ENCODE results near the gene GRIN2C.

Gene GRIN2C

GRCh38 chr17:74819801-74820436, 39.8 kb downstream of the GRIN2C start:
- DNase-seq, result no peak

GRCh38 chr17:74818291-74818938, 41.3 kb downstream of the GRIN2C start:
- DNase-seq, result no peak

GRCh38 chr17:74816905-74817620, 42.6 kb downstream of the GRIN2C start:
- no peak for DNase-seq

- no peak for DNase-seq
Measured at GRCh38 chr17:74815550-74816370, 43.9 kb downstream of the GRIN2C start.

GRCh38 chr17:74815067-74815466, 44.6 kb downstream of the GRIN2C start:
- DNase-seq, result no peak

- DNase-seq, result no peak
Measured at GRCh38 chr17:74814453-74814852, 45.2 kb downstream of the GRIN2C start.

- DNase-seq, result peak; percentile 17 to 53 (median 40)
Measured at GRCh38 chr17:74812109-74813009, 47.3 kb downstream of the GRIN2C start.

- DNase-seq, result no peak
Measured at GRCh38 chr17:74810699-74811485, 48.8 kb downstream of the GRIN2C start.

- DNase-seq, result peak; percentile 33 to 69 (median 64)
Measured at GRCh38 chr17:74808714-74809430, 50.8 kb downstream of the GRIN2C start.

- peak in 2 of 4 experiments; percentile 16 to 31 for DNase-seq
Measured at GRCh38 chr17:74807925-74808324, 51.8 kb downstream of the GRIN2C start.

GRCh38 chr17:74807441-74807840, 52.2 kb downstream of the GRIN2C start:
- DNase-seq, result peak in 2 of 4 experiments; percentile 18 to 36

- DNase-seq, result no peak
Measured at GRCh38 chr17:74806334-74806733, 53.4 kb downstream of the GRIN2C start.

GRCh38 chr17:74805591-74805991, 54.1 kb downstream of the GRIN2C start:
- DNase-seq, result no peak

GRCh38 chr17:74804683-74805082, 55.0 kb downstream of the GRIN2C start:
- DNase-seq, result no peak

GRCh38 chr17:74803971-74804370, 55.7 kb downstream of the GRIN2C start:
- no peak for DNase-seq

- no peak for DNase-seq
Measured at GRCh38 chr17:74803388-74803930, 56.2 kb downstream of the GRIN2C start.

GRCh38 chr17:74801896-74802295, 57.8 kb downstream of the GRIN2C start:
- DNase-seq, result no peak

GRCh38 chr17:74800531-74800930, 59.2 kb downstream of the GRIN2C start:
- DNase-seq, result no peak

GRCh38 chr17:74799097-74799496, 60.6 kb downstream of the GRIN2C start:
- no peak for DNase-seq

- DNase-seq, result no peak
Measured at GRCh38 chr17:74798239-74798707, 61.4 kb downstream of the GRIN2C start.

Measured in suppressor macrophage (primary cell).